HG03039 (cell line): ENCODE measurements around the gene ETNK2.

Experiments
- ATAC-seq: cut with Tn5 transposase; IDR thresholded peaks from one replicate; pipeline ENCODE4 v1.9.1; 2021; ENCODE audit warnings: mild to moderate bottlenecking, moderate library complexity; ENCODE audit not compliant: unreplicated experiment

The ETNK2 gene

DNA sequence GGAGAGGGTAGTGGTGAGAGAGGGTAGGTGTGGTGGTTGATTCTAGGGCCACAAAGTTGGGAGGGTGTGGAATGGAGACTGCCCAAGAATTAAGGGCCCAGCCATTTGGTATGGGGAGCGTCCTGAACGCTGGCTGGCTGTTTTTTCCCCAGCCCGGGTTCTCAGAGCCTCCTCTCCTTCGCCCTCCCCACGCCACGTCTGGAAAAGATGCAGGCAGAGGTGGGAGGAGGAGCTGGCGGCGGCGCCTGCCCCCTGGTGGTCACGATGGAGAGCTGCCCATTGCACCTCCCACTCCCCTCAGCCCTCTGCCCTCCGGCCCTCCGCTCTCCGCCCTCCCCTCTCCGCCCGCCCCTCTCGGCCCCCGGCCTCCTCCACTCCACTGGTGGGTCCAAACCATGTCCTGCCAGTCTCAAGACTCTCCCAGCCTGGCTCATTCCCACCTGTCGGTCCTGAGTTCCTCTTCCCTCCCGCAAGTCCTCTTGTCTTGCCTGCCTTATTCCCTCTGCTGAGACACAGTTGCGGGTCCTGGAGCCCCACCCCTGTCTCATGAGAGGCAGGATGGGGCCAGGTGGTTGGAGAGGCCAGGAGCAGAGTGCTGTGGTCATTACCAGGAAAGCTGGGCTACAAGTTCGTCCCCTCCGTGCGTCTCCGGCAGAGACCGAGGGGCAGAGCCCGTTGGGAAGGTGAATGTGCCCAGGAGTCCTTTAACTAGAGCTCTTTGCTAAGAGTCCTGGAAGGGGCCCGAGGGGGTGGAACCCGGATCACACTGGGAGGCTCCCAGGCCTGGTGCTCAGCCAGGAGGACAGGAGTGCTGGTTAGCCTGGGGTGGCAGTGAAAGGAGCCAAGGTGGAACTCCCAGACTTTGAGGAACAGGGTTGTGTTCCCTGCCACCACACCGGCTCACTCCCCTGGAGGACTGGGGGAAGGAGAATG is 22.6 kb downstream of the ETNK2 start:
- no peak for ATAC-seq

DNA sequence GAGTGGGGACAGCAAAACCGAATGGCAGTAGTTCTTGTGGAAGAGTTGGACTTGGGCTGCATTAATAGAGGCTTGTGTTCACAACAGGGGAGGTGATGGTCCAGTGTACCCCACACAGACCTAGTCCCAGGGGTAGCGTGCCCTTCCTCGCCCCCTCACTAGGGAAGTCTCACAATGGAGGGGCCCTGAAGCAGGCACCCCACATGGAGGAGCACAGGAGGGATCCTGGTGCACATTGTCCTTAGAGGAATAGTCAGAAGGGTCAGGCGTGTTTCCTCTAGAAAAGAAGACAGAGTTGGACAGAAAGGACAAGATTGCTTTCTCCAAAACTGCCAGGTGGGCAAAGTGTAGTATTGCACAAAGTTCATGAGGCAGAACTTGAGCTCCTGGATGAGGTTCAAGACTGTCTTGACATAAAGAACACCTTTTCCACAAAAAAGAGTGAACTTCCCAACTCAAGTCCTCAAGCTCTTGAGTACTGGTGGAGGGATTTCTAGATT is 23.3 kb downstream of the ETNK2 start:
- ATAC-seq, result no peak

DNA sequence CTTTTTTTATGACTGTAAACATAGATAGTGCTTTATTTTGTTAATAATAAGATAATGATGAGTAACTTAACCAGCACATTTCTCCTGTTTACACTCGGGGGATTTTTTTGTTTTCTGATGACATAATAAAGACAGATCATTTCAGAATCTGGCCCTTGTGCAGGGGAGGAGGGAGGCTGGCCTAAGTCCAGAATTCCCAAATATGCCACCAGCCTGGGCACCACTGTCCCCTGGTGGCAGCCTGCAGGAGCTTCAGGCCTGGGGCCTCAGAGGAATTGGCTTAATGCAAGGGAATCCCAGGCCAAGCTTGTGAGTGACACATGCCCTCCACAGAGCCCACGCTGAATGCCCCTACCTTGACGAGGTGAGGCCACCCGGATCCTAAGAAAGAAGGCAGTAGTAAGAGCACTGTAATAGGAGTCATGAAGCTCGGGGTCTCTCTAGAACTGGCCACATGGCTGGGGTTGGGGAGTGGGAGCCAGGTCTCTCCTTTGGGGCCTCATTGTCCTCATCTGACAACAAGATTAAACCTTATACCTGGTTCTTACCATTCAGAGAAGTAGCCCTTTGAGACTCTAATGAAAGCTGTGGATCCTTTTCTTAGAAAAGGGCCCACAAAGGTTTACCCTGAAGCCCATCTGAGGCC is 24.1 kb downstream of the ETNK2 start:
- no peak for ATAC-seq

DNA sequence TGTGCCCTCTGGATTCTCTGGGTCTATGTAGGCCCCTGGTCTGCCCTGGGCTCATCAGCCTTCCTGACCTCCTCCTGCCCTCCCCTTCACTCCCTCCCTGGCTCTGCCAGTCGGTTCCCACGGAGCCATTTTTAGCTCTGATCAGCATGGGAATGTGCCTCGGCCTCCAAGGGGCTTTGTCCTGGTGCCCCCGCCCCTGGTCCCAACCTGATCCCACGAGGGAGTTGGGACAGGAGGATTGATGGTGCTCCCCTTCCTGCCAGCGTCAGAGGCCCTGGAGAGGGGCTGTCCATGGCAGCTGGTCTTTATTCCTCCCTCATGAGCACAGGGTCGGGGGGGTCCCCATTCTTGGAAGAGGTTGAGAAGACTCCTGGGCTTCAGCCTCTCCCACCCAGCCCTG is 24.9 kb downstream of the ETNK2 start:
- ATAC-seq, result no peak

DNA sequence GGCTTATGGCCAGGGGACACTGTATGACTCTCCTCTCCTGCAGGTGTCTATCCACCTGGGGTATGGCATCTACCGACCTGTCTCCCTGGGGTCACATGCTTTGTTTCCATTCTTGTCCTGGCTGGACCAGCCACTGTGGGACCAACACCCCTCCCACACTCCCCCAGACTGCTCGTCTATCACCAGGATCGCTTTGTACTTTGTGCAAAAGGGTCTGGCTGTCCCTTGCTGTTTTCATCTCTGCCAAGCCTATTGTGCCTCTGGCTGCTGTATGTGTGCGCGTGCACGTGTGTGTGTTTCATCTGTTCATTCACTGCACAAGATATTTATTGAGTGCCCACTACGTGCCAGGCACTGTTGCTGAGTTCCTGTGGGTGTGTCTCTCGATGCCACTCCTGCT is 25.5 kb downstream of the ETNK2 start:
- no peak for ATAC-seq

DNA sequence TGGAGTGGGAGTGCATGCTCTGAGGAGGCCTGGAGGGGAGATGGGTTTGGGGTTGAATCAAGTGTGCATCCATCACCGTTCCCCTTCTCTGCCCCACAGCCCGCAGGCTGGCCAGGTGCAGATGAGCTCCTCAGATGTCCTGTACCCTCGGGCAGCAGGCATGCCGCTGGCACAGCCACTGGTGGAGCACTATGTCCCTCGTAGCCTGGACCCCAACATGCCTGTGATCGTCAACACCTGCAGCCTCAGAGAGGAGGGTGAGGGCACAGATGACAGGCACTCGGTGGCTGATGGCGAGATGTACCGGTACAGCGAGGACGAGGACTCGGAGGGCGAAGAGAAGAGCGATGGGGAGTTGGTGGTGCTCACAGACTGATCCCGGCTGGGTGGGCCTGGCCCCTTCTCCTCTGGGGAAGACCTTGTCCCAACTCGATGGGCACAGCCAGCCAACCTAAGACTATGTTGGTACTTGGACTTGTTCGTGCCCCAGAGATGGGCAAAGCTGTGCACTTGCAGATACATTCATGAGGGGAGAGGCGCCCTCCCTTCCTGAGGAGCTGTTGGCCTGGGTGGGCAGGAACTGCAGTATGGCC is 26.0 kb downstream of the ETNK2 start:
- no peak for ATAC-seq

DNA sequence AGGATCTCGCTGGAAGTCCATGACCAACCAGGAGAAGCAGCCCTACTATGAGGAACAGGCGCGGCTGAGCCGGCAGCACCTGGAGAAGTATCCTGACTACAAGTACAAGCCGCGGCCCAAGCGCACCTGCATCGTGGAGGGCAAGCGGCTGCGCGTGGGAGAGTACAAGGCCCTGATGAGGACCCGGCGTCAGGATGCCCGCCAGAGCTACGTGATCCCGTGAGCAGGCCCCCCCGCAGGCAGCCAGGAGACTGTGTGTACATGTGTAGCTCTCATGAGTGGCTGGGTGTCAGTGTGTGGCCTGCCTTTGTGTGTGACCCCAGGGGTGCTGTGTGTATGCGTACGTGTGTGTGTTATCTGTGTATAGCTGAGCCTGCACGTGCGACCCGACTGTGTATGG is 27.2 kb downstream of the ETNK2 start:
- no peak for ATAC-seq

DNA sequence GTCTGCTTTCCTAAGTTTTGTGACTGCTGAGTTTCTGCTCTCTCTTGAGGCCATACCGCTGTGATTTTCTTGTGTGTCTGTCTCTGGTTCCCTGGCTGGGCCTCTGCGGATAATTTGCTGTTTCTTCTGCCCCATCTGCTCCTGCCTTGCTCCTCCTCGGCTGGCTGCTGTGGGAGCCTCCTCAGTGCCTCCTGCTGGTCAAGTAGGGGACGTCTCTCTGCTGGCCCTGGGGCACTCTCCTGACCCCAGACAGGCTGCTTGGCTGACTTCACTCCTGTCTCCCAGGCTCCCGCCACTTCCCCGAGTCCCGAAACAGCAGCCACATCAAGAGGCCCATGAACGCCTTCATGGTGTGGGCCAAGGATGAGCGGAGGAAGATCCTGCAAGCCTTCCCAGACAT is 28.5 kb downstream of the ETNK2 start:
- no peak for ATAC-seq

DNA sequence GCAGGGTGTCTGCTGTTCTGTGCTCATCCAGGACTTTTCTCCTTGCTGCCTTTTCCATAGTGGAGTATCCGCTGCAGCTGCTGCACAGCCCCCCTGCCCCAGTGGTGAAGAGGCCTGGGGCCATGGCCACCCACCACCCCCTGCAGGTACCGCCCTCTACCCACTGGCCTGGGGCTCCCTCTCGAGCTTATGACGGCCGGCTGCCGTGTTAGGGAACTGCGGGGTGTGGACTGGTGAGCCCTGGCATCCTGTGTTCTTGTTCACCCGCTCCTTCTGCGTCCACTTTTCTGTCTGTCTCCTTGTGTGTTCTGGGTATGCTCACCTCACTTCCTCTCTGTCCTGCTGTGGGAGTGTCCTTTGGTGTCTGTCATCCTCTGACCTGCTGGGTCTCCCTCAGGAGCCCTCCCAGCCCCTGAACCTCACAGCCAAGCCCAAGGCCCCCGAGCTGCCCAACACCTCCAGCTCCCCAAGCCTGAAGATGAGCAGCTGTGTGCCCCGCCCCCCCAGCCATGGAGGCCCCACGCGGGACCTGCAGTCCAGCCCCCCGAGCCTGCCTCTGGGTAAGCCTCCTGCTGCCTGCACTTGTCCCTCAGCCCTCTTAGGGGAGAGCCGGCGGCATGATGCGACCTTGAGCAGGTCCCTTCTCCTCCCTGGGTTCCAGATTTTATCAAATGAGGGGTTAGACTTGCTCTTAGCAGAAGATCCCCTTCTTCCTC is 29.8 kb downstream of the ETNK2 start:
- no peak for ATAC-seq

DNA sequence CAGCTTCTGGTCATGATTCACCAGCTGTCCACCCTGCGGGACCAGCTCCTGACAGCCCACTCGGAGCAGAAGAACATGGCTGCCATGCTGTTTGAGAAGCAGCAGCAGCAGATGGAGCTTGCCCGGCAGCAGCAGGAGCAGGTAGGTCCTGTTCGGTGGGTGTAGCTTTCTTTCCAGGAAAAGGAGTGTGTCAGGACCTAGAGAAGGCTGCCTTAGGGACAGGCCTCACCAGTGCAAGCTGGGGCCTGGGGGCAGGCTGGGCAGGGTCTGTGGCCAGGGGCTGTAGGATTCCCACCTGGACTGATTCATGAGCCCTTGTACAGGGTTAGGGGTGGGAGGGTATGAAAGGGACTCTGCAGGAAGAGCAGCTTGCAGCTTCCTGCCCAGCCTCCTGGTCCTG is 35.3 kb downstream of the ETNK2 start:
- ATAC-seq, result no peak

DNA sequence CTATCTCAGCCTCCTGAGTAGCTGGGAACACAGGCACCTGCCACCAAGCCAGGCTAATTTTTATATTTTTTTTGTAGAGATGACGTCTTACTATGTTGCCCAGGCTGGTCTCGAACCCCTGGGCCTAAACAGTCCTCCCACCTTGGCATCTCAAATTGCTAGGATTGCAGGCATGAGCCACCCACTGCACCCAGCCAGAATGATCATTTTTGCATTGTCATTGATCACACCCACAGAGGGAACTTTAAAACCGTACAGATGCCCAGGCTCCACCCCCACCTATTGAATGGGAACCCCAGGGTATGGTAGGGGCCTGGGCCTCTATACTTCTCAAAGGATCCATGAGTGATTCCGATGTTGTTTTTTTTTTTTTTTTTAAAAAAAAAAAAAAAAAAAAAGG is 36.7 kb downstream of the ETNK2 start:
- ATAC-seq, result no peak

DNA sequence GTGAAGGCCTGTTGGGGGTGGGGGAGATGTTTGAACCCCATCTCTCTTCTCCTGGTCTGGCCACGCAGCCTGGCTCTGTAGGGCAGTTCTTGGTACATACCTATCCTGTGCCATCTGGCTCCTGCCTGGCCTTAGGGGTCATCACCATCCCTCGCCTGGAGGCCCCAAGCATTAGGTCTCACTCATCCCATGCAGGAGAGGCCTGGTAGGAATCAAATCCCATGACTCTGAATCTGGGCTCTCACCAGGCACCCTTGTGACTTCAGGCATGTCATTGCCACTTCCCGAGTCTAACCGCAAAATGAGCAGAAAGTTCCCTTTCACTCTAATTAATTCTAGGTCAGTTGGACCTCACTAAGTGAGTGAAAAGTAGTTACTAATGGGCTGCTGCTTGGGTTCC is 37.2 kb downstream of the ETNK2 start:
- ATAC-seq, result no peak

DNA sequence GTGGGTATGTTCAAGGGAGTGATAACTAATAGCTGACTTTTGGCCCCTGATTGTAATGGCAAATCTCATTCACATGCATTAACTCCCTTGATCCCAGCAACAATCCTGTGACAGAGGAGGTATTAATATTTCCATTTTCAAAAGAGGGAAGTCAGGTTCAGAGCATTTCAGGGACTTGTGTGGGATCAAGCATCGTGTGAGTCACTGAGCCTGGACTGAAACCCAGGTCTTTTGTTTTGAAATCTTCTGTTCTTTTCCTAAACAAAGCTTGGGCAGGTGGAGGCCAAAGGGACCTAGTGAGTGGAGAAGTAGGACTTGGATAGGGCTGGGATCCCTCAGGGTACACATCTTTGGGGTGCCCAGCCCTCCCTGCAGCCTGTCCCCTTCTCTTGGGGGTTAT is 37.9 kb downstream of the ETNK2 start:
- no peak for ATAC-seq

DNA sequence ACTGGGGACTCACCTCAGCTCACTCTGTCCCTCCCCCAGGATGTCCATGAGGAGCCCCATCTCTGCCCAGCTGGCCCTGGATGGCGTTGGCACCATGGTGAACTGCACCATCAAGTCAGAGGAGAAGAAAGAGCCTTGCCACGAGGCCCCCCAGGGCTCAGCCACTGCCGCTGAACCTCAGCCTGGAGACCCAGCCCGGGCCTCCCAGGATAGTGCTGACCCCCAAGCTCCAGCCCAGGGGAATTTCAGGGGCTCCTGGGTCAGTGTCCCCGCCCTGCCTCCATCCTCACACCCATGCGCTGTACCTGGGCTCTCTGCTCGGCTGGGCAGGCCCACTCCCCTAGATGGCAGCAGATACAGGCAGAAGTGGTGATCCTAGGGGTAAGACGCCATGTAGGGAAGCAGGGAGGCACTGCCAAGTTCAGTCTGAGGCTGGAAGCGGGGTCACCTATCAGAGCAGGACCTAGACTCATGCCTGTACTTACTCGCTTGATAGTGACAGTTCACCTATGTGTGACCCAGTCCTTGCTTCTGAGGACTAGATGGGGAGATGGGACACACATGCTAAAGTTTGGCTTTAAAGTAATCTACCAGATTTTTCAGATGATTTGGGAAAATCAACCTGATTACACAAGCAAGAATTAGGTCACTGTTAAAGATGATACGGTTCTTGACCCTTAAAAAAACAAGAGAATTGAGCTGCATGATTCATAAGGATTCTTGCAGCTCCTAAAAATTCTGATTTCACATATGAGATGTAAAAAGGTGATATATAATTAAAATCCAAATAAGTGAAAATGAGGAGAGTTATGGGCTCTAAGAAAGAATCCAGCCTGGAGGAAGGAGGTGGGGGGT is 38.7 kb downstream of the ETNK2 start:
- ATAC-seq, result no peak

DNA sequence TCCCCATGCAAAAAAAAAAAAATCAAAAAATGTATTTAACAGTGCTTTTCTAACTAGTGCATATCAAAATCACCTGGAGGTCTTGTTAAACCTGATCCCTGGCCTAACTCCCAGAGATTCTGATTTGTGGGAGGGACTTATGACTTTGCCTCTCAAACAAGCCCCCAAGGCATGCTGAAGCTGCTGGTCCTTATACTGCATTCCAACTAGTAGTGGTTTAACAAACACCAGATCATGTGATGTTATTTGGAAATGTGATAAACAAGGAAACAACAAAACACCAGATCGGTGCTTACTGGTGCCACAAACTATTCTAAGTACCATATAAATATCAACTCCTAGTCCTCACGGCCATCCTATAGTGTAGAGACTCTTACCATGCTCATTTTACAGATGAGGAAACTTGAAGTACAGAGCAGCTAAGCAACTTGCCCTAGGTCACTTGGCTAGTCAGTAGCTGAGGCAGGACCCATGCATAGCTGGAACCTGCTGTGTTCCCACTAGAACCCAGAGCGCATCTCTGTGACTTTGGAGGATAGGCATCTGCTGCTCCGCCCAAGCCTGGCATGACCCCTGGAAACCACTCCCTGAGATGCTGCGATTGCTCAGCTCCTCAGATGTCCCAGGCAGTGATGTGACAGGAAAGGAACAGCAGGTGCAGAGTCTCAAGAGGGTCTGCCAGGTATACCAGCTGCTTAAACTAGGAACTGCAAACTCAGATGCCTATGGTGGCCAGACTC is 40.8 kb downstream of the ETNK2 start:
- ATAC-seq, result no peak

DNA sequence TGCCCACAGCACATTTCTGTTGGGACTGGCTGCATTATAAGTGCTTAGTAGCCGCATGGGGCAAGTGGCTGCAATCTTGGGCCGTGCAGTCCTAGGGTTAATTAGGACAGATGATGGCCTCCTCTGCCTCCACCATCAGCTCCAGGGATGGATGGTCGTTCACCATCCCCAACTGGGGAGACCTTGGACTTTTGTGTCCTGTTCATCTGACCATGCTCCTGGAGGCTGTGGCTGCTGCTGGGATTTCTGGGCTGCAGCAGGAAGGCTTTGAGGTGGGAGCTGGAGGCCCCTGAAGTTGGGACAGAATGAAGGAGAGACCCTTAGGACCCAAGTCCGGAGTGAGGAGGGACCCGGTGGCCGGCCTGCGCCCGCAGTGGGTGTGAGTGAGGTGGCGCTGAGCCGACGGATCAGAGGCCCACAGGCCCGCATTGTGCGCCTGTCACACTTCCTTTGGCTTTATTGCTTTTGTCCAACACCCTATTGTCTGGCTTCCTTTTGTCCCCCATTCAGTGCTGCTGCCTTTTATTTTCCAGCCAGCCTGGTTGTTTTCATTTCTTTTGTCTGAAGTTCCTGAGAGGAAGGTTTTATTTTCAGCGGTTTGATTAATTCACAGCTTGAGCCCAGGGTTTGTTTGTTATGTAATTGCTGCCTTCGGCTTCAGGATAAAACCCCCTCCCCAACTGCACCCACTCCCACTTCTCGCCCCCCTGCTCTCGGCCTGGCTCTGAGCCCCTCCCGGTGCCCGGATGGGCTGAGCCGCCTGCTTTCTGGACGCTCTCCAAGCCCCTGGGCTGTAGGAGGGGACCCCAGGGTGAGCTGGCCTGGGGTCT is 43.3 kb downstream of the ETNK2 start:
- ATAC-seq, result no peak

DNA sequence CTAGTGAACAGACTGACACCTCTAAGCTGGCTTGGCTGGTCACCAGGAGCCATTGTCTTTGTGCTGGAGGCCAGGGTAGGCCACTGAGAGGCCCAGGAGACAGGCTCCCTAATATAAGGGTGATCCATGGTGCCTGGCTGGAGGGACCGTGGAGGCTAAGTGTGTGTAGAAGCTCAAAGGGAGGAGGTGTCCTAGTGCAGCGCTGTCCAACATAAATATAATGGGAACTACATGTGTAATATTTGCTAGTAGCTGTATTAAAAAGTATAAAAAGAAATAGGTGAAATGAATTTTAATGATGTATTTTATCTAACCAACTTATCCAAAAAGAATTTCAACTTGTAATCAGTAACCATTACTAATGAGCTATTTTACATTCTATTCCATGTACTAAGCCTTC is 44.0 kb downstream of the ETNK2 start:
- ATAC-seq, result no peak

DNA sequence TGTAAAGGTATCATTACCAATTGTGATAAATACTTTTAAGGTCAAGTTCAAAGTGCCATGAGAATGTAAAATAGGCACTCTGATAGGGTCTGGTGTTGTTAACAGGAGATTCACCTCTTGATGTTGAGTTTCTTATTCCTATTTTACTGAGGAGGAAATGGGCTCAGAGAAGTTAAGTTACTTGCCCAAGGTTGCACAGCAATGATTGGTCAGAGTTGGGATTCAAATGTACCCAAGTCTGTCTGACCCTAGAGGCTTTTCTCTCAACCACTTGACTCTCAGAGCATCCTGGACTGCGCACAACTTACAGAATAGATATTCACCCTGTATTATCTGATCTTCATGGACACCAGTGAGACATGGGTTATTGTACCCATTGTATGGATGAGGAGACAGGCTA is 45.0 kb downstream of the ETNK2 start:
- ATAC-seq, result no peak

DNA sequence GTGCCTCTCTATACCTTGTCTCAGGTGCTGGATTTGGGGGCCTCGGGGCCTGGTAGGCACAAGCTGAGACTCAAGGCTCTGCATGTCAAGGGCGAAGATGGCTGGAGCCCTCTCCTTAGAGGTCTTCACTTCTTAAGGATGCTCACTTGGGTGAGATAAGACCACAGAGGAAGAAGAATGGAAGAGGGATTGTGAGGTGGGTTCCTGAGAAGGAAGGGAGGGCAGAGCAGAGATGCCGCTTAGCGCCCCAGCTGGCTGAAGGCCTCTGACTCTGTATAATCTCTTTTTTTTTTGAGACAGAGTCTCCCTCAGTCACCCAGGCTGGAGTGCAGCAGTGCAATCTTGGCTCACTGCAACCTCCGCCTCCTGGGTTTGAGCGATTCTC is 46.7 kb downstream of the ETNK2 start:
- ATAC-seq, result no peak
